Activated T-cell treated with anti-CD3 and anti-CD28 coated beads for 4 hours (primary cell): ENCODE data around the gene NR2F1-AS1.

Experiments used
- DNase-seq: peaks from one replicate; pipeline ENCODE4 v3.0.0-alpha.2; 2020

The NR2F1-AS1 gene

GRCh38 chr5:93371893-93372292 is 209.1 kb downstream of the NR2F1-AS1 start:
- no peak for DNase-seq

GRCh38 chr5:93364378-93364777 is 216.6 kb downstream of the NR2F1-AS1 start:
- DNase-seq: no peak

GRCh38 chr5:93360436-93361088 is 220.5 kb downstream of the NR2F1-AS1 start:
- DNase-seq: no peak

GRCh38 chr5:93359960-93360305 is 221.1 kb downstream of the NR2F1-AS1 start:
- no peak for DNase-seq
